HG03558 (cell line): ENCODE results near the gene VEGFA.

ENCODE experiments used
- ATAC-seq: cut with Tn5 transposase; IDR thresholded peaks from one replicate; pipeline ENCODE4 v1.9.1; 2021; ENCODE audit warnings: moderate number of reproducible peaks; ENCODE audit not compliant: unreplicated experiment; ENCODE audit errors: extremely low read depth

Gene VEGFA

GRCh38 chr6:43738267-43738676 lies 31.7 kb upstream of the VEGFA start:
- no peak for ATAC-seq

- ATAC-seq, result no peak
Observed at GRCh38 chr6:43738877-43739641, 31.0 kb upstream of the VEGFA start.

- no peak for ATAC-seq
Observed at GRCh38 chr6:43739642-43740091, 30.3 kb upstream of the VEGFA start.

- ATAC-seq, result no peak
Observed at GRCh38 chr6:43740321-43740960, 29.6 kb upstream of the VEGFA start.

- ATAC-seq, result no peak
Observed at GRCh38 chr6:43740961-43741764, 28.8 kb upstream of the VEGFA start.

- no peak for ATAC-seq
Observed at GRCh38 chr6:43741829-43742228, 28.2 kb upstream of the VEGFA start.

- no peak for ATAC-seq
Observed at GRCh38 chr6:43742285-43742684, 27.7 kb upstream of the VEGFA start.

- no peak for ATAC-seq
Observed at GRCh38 chr6:43742931-43743632, 26.9 kb upstream of the VEGFA start.

GRCh38 chr6:43743682-43744381 lies 26.2 kb upstream of the VEGFA start:
- ATAC-seq, result no peak

- no peak for ATAC-seq
Observed at GRCh38 chr6:43744491-43744890, 25.5 kb upstream of the VEGFA start.

GRCh38 chr6:43744931-43745727 lies 24.9 kb upstream of the VEGFA start:
- no peak for ATAC-seq

- no peak for ATAC-seq
Observed at GRCh38 chr6:43746071-43746470, 23.9 kb upstream of the VEGFA start.

- ATAC-seq, result no peak
Observed at GRCh38 chr6:43746613-43747102, 23.4 kb upstream of the VEGFA start.

- no peak for ATAC-seq
Observed at GRCh38 chr6:43747784-43748183, 22.2 kb upstream of the VEGFA start.

GRCh38 chr6:43748765-43749164 lies 21.2 kb upstream of the VEGFA start:
- no peak for ATAC-seq

GRCh38 chr6:43749461-43749860 lies 20.6 kb upstream of the VEGFA start:
- ATAC-seq, result no peak

- ATAC-seq, result no peak
Observed at GRCh38 chr6:43750622-43751021, 19.4 kb upstream of the VEGFA start.

GRCh38 chr6:43753570-43754183 lies 16.3 kb upstream of the VEGFA start:
- ATAC-seq, result no peak
